SK-N-MC (cell line): ENCODE results near the gene AP3D1.

Experiments
- EZH2 ChIP-seq: fragments of 200-600 bp; sonication (generic); IDR thresholded peaks from one replicate; pipeline ENCODE4 v1.6.1; 2017; ENCODE audit warnings: antibody characterized with exemption
- POLR2AphosphoS5 ChIP-seq: IDR thresholded peaks from 2 replicates; pipeline ENCODE4 v1.6.1; 2012; ENCODE audit warnings: mild to moderate bottlenecking, low read depth, low read length, borderline replicate concordance

DNA sequence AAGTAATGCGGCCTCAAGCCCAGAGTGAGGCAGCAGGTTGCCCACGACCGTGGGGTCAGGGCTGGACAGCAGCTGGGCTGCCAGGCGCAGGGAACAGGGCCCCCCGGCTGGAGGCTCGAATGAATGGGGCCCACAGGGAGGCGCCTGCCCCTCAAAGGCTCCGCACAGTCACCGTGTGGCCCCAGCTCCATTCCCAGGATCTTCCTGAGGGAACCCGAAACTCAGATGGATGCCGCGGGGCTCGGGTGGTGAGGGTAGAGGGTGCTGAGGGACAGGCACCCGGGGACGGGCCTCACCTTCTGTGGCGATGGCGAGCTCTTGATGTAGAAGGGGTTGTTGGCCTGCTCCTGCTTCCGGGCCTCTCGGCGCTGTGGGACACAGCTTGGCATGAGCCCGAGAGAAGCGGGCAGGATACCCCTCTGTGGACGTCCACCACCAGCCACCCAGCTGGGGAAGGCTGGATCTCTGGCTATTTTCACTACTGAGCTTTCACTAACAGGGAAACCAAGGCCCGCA lies 35.4 kb downstream of the AP3D1 start:
- TF ChIP-seq EZH2 (no peak), POLR2AphosphoS5 (no peak)
